Measurements from ENCODE around the gene RSAD2.

The RSAD2 gene

DNA sequence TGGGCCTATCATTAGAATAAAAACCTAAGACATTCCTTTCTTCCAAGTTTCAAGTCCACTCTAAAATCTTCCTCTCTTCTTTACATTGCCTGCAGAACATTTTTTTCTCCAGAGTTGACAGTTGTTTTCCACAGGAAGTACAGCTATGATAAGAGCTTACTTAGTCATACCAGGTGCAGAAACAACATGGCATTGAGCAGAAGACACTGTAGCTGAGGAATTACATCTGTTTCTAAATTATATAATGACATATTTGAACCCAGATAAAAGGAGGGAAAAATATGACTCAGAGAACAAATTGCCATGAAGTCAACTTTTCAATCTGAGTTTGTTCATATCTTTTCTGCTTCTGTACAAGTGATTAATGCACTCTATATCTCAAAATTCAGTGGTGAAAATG lies 42.1 kb upstream of the RSAD2 start:
- ChIA-PET CTCF (interaction anchor here (1.3 kb wide), 1 partner anchor 10 kb away, joined by 4 read pairs; no protein-coding TSS in a partner anchor), POLR2A (no interaction called here)
- no peak for DNase-seq (ENCODE audit: extremely low spot score)
- TF ChIP-seq, protein P1, sequence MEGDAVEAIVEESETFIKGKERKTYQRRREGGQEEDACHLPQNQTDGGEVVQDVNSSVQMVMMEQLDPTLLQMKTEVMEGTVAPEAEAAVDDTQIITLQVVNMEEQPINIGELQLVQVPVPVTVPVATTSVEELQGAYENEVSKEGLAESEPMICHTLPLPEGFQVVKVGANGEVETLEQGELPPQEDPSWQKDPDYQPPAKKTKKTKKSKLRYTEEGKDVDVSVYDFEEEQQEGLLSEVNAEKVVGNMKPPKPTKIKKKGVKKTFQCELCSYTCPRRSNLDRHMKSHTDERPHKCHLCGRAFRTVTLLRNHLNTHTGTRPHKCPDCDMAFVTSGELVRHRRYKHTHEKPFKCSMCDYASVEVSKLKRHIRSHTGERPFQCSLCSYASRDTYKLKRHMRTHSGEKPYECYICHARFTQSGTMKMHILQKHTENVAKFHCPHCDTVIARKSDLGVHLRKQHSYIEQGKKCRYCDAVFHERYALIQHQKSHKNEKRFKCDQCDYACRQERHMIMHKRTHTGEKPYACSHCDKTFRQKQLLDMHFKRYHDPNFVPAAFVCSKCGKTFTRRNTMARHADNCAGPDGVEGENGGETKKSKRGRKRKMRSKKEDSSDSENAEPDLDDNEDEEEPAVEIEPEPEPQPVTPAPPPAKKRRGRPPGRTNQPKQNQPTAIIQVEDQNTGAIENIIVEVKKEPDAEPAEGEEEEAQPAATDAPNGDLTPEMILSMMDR (IDR thresholded peaks at IDR 0.05; ENCODE audit: control extremely low read depth, extremely low read depth, low read depth, missing control alignments): no peak

DNA sequence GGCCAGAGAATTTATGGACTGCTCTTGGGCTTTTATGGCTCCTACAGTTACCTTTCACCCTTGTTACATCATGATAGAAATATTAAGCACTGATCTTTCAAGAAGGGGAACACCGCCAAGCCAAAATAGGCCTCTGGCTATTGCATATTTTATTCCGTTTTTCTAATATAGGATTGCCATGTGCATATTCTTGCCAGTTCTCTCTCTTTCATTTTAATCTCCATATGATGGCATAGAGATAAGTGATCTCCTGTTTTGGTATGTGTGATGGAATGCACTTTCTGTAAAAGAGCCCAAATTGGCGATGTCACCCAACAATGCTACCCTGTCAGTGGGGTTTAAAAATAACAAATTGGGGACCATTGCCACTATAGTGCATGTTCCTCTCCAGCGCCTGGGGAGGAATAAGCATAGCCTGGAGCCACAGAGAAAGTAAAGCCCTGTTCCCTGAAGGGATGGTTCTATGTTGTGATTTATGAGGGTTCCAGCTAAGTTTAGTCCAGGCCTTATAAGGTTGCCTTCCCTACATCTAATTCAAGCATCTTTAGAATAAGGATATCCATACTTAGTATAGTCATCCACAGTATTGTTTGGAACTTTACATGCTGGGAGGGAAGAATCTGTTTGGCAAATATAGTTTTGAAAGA lies 38.8 kb upstream of the RSAD2 start:
- POLR2A ChIA-PET: no interaction called here
- DNase-seq (ENCODE audit: extremely low spot score): no peak
- CTCF ChIA-PET: no interaction called here
- TF ChIP-seq, protein P1 (IDR thresholded peaks at IDR 0.05; ENCODE audit: control extremely low read depth, extremely low read depth, low read depth, missing control alignments): no peak

DNA sequence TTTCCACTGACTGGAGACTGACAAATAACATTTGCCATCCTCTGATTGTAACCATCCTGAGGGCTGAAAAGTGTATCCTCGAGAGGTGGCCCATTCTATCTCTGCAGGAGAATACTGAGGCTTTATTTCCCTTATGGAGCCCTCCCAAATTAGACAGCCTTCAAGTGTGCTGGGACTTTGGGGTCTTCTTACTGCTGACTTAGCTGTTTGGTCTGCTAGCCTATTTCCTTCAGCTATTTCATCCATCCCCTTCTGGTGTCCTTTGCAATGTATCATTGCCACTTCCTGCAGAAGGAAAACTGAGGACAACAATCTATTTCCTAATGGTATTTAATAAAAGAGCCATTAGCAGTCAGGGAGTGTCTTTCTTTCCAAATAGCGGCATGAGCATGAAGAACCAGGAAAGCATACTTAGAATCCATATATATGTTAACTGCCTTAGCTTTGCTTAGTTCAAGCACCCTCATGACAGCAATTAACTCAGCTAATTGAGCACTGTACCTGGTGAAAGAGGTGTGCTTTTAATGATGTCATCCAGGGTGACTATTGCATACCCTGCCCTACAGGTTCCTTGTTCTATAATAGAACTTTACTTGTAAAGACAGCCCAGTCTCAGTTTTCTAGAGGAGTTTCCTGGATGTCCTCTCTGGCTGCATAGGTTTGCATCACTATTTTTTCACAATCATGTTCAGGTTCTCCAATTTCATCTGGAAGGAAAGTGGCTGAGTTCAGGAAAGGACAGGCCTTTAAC lies 35.9 kb upstream of the RSAD2 start:
- CTCF ChIA-PET: no interaction called here
- TF ChIP-seq, protein P1 (IDR thresholded peaks at IDR 0.05; ENCODE audit: control extremely low read depth, extremely low read depth, low read depth, missing control alignments): no peak
- no peak for DNase-seq (ENCODE audit: extremely low spot score)
- POLR2A ChIA-PET: no interaction called here

DNA sequence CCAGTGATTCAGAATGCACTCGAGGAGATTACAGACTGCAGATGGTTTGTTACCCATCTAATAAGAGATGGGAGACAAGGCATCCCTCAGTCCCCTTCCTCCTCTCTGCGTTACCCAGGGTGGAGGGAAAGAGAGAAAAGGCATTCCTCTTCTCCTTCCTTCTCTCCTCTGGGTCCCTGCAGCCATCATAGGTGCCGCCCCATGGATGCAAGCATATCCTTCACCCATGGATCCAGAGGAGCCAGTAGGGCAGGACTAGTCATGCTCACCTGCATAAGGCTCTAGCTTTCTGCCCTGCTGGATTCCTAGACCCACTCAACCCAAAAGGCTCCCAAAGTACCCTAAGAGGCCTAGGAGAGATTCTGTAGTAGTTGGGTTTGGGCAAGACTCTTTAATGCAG lies 32.3 kb upstream of the RSAD2 start:
- POLR2A ChIA-PET: no interaction called here
- CTCF ChIA-PET: no interaction called here

DNA sequence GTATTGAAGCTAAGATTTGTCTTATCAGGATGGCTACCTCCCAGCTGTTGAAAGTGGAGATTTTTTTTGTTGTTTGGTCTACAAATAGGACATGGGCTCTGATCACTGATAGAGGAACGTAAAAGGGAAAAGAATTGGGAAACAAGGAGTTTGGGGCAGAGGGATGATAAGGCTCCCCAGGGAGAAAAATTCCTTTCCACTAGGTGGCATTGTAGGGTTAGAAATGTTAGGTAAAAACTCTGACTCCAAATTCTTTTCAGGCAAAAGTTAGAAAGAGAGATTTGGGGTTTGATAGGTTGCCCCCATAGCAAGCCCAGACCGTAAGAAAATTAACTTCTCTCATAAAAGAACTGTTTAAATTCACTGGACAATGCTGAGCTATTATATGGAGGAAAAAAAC lies 31.7 kb upstream of the RSAD2 start:
- POLR2A ChIA-PET: no interaction called here
- CTCF ChIA-PET: no interaction called here
- TF ChIP-seq, protein P1 (IDR thresholded peaks at IDR 0.05; ENCODE audit: control extremely low read depth, extremely low read depth, low read depth, missing control alignments): no peak
- DNase-seq (ENCODE audit: extremely low spot score): no peak

More for the DNA sequence above, 32.3 kb upstream of the RSAD2 start:
- DNase-seq (ENCODE audit: extremely low spot score): no peak
- TF ChIP-seq, protein P1 (IDR thresholded peaks at IDR 0.05; ENCODE audit: control extremely low read depth, extremely low read depth, low read depth, missing control alignments): no peak

DNA sequence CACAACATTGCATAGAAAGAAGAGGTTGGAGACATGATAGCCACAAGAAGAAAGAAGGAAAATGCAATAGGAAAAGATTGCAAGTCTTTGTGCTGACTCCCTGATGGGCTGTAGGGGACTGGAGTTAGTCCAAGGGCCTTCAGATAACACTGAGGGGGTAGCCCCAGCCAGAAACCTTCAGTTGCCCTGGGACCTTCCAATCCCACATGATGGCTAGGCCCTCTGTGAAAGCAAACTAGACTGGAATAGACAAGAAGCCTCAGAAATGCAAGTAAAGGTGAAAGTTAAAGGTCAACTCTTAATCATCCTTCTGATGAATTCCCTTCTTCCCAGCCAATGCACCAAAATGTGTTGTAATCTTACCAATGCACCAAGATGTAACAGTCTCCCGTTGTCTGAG lies 31.0 kb upstream of the RSAD2 start:
- CTCF ChIA-PET: no interaction called here
- TF ChIP-seq, protein P1 (IDR thresholded peaks at IDR 0.05; ENCODE audit: control extremely low read depth, extremely low read depth, low read depth, missing control alignments): no peak
- POLR2A ChIA-PET: no interaction called here
- no peak for DNase-seq (ENCODE audit: extremely low spot score)

Measured in GM10248 (cell line).